Psoas muscle (tissue), 8 donors: ENCODE results near the gene RNF152. TPM values are rescaled to one million over a fixed set of nuclear protein-coding genes. Genes with fewer than 3 reads are reported as not detected.
"Not testable (repeated sequence)": the region's sequence is repeated elsewhere in the genome, so short reads cannot be mapped to it uniquely, and the experiment has no call there.

Experiments used
- ATAC-seq, 4 donors: fragments of 200-7000 bp; cut with Tn5 transposase; one replicate each; pipeline ENCODE4 v1.9.1; 2020; ENCODE audit warnings: moderate library complexity in 3 of 4, mild to moderate bottlenecking in 2 of 4
- DNase-seq, 2 donors: peaks; one replicate each; pipeline ENCODE4 v3.0.0-alpha.2; 2020
- H3K27ac ChIP-seq: fragments of 200-600 bp; one replicate; pipeline ENCODE4 v1.8.0; 2022
- H3K27me3 ChIP-seq, 3 donors: fragments of 200-600 bp in 1 of 3; one replicate each; pipeline versions ENCODE4 v1.6.1 to v1.8.0; 2013 to 2022; ENCODE audit warnings: low read length in 2 of 3, mild to moderate bottlenecking in 2 of 3, moderate library complexity in 1 of 3; ENCODE audit not compliant: insufficient read depth in 3 of 3
- H3K36me3 ChIP-seq, 2 donors: fragments of 200-600 bp in 1 of 2; one replicate each; pipeline versions ENCODE4 v1.6.1 to v1.8.0; 2013 to 2022; ENCODE audit warnings: low read depth in 1 of 2, mild to moderate bottlenecking in 1 of 2, moderate library complexity in 1 of 2; ENCODE audit not compliant: insufficient read depth in 1 of 2
- H3K4me1 ChIP-seq: fragments of 200-600 bp; one replicate; pipeline ENCODE4 v1.8.0; 2022
- H3K4me3 ChIP-seq: fragments of 200-600 bp; one replicate; pipeline ENCODE4 v1.8.0; 2022; ENCODE audit warnings: mild to moderate bottlenecking
- H3K9me3 ChIP-seq: fragments of 200-600 bp; one replicate; pipeline ENCODE4 v1.8.0; 2022
- WGBS, 3 donors: extraction: QIAGEN DNeasy Blood & Tissue Kit; methylation state at CpG; one replicate each; pipeline versions ENCODE4 v1.1.6 to v1.1.7; 2013; 5-methylcytosine and 5-hydroxymethylcytosine counted together
- intact Hi-C, 2 donors: fragments of 100-400 bp; cut with DNase I; formaldehyde crosslinking; loops; one replicate each; pipeline versions ENCODE4 v1.11.0 to v1.14.2; 2022
- polyA plus RNA-seq, 3 donors: library from polyadenylated mRNA; stranded (reverse); fragments of 200-250 nt; gene quantifications; one replicate each; pipeline ENCODE4 v1.2.3, GENCODE V29; 2013
- total RNA-seq, 4 donors: library from RNA; stranded (reverse); fragmentation: NEBNext Ultra II Directional in 2 of 4; extraction: Animal tissue kit (Norgen Biotek cat#: 25700) in 2 of 4; gene quantifications; one replicate each; pipeline versions ENCODE4 v1.2.1 to v1.2.4, GENCODE V29; 2021 to 2023
- TF ChIP-seq, protein P1 (sequence below): fragments of 200-600 bp; IDR thresholded peaks from one replicate; pipeline ENCODE4 v1.8.0; 2022; ENCODE audit warnings: antibody characterized with exemption
- donor health status: healthy with polysubstance abuse.
- donor health status: DM: no; HTN: no; CAD: no; lungs with moderate emphysema.
- donor health status: Bipolar disorder and iron deficiency.
- donor health status: healthy.
- donor health status: DM: yes; HTN: yes; CAD: no.
- donor health status: DM: no; HTN: no; CAD: no.
- donor health status: DM: no; HTN: no; CAD: no.
- donor health status: DM: yes; HTN: yes; CAD: no.

The RNF152 gene
- total and polyA plus RNA-seq, 7 donors = 0.48 to 4.0 (median 2.5) TPM

DNA sequence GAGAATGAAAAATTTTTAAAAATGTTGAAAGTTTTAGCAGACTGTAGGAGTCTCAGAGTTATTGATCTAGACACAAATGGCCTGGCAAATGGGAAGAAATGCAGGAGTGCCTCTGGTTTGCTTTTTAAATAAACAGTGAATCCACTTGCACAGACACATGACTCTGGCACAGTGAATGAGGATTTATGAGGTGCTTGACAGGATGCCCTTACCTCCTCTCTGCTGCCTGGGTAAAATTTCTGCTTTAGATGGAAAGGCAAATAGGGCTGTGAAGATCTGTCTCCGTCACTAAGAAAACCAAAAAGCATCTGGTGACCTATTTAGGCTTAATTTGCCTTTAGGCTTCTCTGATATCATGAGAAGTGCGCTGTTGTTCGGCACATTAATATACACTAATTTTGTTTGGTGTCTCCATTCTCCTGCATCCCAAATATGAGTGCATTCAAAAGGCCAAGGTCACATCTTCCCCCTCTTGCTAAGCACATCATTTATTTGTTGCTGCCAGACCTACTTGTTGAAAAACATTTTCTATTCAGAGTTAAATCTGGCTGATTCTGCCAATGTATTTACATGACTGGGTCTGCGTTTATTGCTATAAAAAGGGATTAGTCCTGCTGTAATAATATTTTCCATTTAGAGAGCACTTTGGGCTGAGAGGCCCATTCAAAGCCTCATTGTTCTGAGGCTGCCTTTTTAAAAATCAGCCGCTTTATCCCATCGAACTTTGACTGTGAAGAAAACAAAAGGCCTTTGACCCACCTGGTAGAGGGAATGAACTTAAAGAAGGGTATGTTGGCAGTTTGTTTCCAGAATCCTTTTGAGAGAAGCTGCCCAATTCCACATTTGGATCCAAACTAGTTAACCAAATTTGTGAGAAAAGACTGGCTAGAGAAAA lies 94.9 kb downstream of the RNF152 start:
- H3K27me3 ChIP-seq = peaks cover 0 to 3% (median 0%) of the 10 kb centered on the region in 3 donors
- 73 to 81% (median 78%) methylated on average over 6 of the region's 6 CpGs for WGBS, 3 donors
- no peaks in the 10 kb centered on the region for H3K4me1 ChIP-seq
- H3K27ac ChIP-seq = no peak overlapping the region
- ATAC-seq = no peak
- DNase-seq = no peak
- TF ChIP-seq, protein P1, sequence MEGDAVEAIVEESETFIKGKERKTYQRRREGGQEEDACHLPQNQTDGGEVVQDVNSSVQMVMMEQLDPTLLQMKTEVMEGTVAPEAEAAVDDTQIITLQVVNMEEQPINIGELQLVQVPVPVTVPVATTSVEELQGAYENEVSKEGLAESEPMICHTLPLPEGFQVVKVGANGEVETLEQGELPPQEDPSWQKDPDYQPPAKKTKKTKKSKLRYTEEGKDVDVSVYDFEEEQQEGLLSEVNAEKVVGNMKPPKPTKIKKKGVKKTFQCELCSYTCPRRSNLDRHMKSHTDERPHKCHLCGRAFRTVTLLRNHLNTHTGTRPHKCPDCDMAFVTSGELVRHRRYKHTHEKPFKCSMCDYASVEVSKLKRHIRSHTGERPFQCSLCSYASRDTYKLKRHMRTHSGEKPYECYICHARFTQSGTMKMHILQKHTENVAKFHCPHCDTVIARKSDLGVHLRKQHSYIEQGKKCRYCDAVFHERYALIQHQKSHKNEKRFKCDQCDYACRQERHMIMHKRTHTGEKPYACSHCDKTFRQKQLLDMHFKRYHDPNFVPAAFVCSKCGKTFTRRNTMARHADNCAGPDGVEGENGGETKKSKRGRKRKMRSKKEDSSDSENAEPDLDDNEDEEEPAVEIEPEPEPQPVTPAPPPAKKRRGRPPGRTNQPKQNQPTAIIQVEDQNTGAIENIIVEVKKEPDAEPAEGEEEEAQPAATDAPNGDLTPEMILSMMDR = no peak
- H3K36me3 ChIP-seq = no peaks in the 10 kb centered on the region
- intact Hi-C loops = no loop called here
- no peak overlapping the region for H3K4me3 ChIP-seq
- no peaks in the 10 kb centered on the region for H3K9me3 ChIP-seq

DNA sequence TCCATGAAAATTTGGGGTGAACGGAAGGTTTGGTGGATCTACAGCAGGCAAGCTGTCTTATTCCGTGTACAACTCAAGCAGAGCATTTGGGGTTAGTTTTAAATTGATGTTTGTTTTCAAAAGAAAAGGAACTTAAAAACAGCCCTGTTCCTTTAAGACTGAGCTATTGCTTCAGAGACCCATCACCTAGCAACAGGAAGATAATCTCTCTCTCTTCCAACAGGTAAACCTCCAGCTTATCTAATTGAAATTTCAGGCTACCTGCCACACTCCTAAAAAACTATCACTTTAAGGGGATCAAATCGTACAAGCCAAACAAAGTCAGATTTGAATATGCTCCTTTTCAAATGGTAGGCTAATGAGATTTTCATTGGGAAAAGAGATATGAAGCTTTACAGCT lies 101.8 kb downstream of the RNF152 start:
- TF ChIP-seq, protein P1 = no peak
- no peak overlapping the region for H3K4me3 ChIP-seq
- H3K36me3 ChIP-seq = no peaks in the 10 kb centered on the region
- H3K4me1 ChIP-seq = no peaks in the 10 kb centered on the region
- ATAC-seq (no peak), DNase-seq (no peak)
- peaks cover 0 to 4% (median 0%) of the 10 kb centered on the region in 3 donors for H3K27me3 ChIP-seq
- no peak overlapping the region for H3K27ac ChIP-seq
- intact Hi-C loops = no loop called here
- H3K9me3 ChIP-seq = peaks cover 9% of the 10 kb centered on the region
- WGBS, 3 donors = 62 to 64% (median 63%) methylated on average over 3 of the region's 3 CpGs

DNA sequence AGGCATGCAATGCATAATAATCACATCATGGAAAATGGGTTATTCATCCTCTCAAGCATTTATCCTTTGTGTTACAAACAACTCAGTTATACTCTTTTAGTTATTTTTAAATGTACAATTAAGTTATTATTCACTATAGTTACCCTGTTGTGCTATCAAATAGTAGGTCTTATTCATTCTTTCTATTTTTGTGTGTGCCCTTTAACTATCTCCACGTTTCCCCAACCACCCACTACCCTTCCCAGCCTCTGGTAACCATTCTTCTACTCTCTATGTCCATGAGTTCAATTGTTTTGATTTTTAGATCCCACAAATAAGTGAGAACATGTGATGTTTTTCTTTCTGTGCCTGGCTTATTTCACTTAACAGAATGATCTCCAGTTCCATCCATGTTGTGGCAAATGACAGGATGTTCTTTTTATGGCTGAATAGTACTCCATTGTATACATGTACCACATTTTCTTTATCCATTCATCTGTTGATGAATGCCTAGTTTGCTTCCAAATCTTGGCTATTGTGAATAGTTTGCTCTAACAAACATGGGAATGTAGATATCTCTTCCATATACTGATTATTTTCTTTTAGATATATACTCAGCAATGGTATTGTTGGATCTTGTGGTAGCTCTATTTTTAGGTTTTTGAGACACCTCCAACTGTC lies 105.7 kb downstream of the RNF152 start:
- intact Hi-C loops = not testable (repeated sequence)

DNA sequence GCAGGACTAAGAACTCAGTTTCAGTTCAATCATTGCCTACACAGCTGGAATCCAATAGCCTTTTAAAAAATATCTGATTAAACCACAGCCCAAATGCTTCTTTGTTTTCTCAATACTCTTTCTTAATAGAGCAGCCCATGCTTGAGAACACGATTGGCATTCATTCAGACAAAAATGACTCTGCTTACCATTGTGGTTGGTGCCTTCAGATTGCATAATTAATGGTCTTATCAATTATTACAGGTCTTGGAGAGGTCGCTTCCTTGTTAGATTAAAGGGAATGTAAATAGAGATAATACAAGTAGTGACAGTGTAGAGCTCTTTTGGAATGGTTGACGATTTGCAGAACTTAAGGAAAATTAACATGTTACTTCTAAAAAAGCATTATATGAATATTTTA lies 107.2 kb downstream of the RNF152 start:
- TF ChIP-seq, protein P1 = no peak
- intact Hi-C loops = no loop called here
- Histone ChIP-seq H3K27me3 (no peaks in the 10 kb centered on the region), H3K36me3 (no peaks in the 10 kb centered on the region), H3K4me1 (no peaks in the 10 kb centered on the region), H3K4me3 (no peak overlapping the region), H3K9me3 (peaks cover 9% of the 10 kb centered on the region), H3K27ac (no peak overlapping the region)
- no peak for DNase-seq
- 78 to 82% (median 79%) methylated on average over 3 of the region's 3 CpGs for WGBS, 3 donors
- no peak for ATAC-seq

More for the DNA sequence above, 105.7 kb downstream of the RNF152 start:
- H3K27ac ChIP-seq, ATAC-seq, H3K4me1 ChIP-seq, H3K9me3 ChIP-seq, H3K4me3 ChIP-seq, H3K27me3 ChIP-seq, H3K36me3 ChIP-seq, DNase-seq: not testable (repeated sequence)
- 52 to 68% (median 58%) methylated on average over 1 of the region's 1 CpG for WGBS, 3 donors

DNA sequence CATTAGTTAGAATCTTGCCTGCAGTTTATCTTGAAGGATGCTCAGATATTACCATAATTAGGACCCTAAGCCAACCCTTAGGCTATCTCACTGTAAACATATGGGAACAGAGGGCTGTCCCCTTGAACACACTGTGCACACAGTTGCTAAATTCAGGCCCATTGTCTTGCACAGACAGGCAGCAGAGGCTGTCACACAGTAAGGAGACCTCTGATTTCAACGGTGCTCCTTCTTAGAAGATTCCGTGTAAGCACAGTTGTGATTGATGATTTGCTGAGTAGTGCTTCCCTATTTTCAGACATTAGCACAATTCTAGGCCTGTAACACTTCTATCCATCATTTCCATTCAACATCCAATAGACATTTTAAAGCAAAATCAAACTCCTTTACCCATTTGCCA lies 108.0 kb downstream of the RNF152 start:
- peaks cover 9% of the 10 kb centered on the region for H3K9me3 ChIP-seq
- 39 to 53% (median 46%) methylated on average over 2 of the region's 2 CpGs for WGBS, 3 donors
- no peak overlapping the region for H3K27ac ChIP-seq
- H3K4me1 ChIP-seq = no peaks in the 10 kb centered on the region
- DNase-seq = no peak
- H3K4me3 ChIP-seq = no peak overlapping the region
- TF ChIP-seq, protein P1 = no peak
- no peaks in the 10 kb centered on the region for H3K36me3 ChIP-seq
- ATAC-seq = no peak
- H3K27me3 ChIP-seq = no peaks in the 10 kb centered on the region
- intact Hi-C loops = no loop called here
